ENCODE results near the gene SLC47A1.

Gene SLC47A1

DNA sequence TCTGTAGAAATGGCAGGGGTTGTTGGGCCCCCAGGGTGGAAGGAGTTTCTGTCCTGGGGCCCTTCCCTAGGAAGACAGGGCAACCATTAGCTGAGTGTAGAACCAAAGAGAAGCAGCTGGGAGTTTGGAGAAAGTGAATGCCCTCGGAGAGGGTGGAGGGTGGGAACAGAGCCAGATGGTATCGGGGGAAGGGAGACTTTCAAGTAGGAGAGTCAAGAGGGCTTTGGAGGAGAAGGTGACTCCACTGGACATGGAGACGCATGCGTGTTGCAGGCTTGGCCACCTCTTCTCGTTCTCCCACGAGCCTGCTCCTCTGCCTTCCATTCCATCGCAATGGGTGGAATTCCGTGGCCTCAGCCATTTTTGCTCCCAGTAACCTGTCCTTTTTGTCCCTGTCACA, 19.4 kb downstream of the SLC47A1 start:
- TF ChIP-seq POLR2AphosphoS5 (IDR thresholded peaks at IDR 0.05; ENCODE audit: low read depth, low read length) (no peak), FOXP2 (optimal IDR thresholded peaks at IDR 0.05; ENCODE audit: borderline replicate concordance, extremely low read depth, extremely low read length, insufficient read depth) (no peak), TAF1 (IDR thresholded peaks at IDR 0.05; ENCODE audit: borderline replicate concordance, insufficient read depth, low read length) (no peak), SIN3A (IDR thresholded peaks at IDR 0.05; ENCODE audit: borderline replicate concordance, insufficient read depth, low read length) (no peak)
- TF ChIP-seq, protein P1, sequence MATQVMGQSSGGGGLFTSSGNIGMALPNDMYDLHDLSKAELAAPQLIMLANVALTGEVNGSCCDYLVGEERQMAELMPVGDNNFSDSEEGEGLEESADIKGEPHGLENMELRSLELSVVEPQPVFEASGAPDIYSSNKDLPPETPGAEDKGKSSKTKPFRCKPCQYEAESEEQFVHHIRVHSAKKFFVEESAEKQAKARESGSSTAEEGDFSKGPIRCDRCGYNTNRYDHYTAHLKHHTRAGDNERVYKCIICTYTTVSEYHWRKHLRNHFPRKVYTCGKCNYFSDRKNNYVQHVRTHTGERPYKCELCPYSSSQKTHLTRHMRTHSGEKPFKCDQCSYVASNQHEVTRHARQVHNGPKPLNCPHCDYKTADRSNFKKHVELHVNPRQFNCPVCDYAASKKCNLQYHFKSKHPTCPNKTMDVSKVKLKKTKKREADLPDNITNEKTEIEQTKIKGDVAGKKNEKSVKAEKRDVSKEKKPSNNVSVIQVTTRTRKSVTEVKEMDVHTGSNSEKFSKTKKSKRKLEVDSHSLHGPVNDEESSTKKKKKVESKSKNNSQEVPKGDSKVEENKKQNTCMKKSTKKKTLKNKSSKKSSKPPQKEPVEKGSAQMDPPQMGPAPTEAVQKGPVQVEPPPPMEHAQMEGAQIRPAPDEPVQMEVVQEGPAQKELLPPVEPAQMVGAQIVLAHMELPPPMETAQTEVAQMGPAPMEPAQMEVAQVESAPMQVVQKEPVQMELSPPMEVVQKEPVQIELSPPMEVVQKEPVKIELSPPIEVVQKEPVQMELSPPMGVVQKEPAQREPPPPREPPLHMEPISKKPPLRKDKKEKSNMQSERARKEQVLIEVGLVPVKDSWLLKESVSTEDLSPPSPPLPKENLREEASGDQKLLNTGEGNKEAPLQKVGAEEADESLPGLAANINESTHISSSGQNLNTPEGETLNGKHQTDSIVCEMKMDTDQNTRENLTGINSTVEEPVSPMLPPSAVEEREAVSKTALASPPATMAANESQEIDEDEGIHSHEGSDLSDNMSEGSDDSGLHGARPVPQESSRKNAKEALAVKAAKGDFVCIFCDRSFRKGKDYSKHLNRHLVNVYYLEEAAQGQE (IDR thresholded peaks at IDR 0.05; ENCODE audit: insufficient read depth in 1 of 2, low read depth in 2 of 2, low read length in 2 of 2) = no peak

DNA sequence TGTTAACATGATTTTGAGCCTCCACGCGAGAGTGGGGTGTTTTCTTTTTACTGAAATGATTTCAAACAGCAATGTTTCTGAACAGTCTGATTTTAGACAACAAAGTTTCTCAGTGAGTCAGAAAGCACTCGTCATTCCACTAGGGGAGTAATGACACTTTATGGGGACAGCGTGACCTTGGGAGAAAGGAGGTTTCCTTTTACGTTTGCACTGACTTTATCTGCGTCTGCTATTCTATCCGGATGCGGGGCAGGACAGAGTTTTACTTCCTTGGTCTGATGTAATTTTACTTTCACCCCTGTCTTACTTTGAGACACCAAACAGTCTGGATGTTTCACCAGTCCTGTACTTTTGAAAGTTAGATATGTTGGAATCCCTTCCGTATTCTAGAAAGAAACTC, 20.7 kb downstream of the SLC47A1 start:
- no peak for TF ChIP-seq SIN3A (IDR thresholded peaks at IDR 0.05; ENCODE audit: borderline replicate concordance, insufficient read depth, low read length)
- TF ChIP-seq, protein P1 (IDR thresholded peaks at IDR 0.05; ENCODE audit: insufficient read depth in 1 of 2, low read depth in 2 of 2, low read length in 2 of 2) = no peak
- TF ChIP-seq FOXP2 (optimal IDR thresholded peaks at IDR 0.05; ENCODE audit: borderline replicate concordance, extremely low read depth, extremely low read length, insufficient read depth) = no peak
- TF ChIP-seq TAF1 (IDR thresholded peaks at IDR 0.05; ENCODE audit: borderline replicate concordance, insufficient read depth, low read length) = no peak
- TF ChIP-seq POLR2AphosphoS5 (IDR thresholded peaks at IDR 0.05; ENCODE audit: low read depth, low read length) = no peak

DNA sequence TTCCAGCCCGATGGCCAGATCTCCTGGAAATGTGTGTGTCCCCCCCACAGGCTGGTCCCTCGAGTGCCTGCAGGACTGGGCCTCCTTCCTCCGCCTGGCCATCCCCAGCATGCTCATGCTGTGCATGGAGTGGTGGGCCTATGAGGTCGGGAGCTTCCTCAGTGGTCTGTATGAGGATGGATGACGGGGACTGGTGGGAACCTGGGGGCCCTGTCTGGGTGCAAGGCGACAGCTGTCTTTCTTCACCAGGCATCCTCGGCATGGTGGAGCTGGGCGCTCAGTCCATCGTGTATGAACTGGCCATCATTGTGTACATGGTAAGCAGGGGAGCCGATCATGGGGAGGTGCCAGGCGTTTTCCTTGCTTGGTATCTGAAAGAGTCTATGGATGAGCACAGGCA, 22.1 kb downstream of the SLC47A1 start:
- no peak for TF ChIP-seq SIN3A (IDR thresholded peaks at IDR 0.05; ENCODE audit: borderline replicate concordance, insufficient read depth, low read length)
- TF ChIP-seq POLR2AphosphoS5 (IDR thresholded peaks at IDR 0.05; ENCODE audit: low read depth, low read length) = no peak
- TF ChIP-seq, protein P1 (IDR thresholded peaks at IDR 0.05; ENCODE audit: insufficient read depth in 1 of 2, low read depth in 2 of 2, low read length in 2 of 2) = no peak
- no peak for TF ChIP-seq TAF1 (IDR thresholded peaks at IDR 0.05; ENCODE audit: borderline replicate concordance, insufficient read depth, low read length)
- no peak for TF ChIP-seq FOXP2 (optimal IDR thresholded peaks at IDR 0.05; ENCODE audit: borderline replicate concordance, extremely low read depth, extremely low read length, insufficient read depth)

DNA sequence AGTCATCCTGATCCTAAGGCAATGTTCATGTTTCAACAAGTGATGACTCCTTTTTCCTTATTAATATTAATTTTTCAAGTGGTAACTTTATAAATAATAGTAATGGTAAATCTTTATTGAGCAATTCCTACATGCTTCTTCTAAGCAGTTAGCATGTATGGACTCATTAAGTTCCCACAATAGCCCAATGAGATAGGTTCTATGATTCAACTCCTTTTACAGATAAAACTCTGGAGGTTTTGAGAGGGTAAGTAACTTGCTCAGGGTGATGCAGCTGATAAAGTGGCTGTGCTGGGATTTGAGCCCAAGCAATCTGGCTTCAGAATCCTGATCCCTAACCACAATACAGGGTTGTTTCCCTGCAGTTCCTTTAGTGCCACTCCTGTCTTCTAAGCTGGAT, 25.3 kb downstream of the SLC47A1 start:
- TF ChIP-seq FOXP2 (optimal IDR thresholded peaks at IDR 0.05; ENCODE audit: borderline replicate concordance, extremely low read depth, extremely low read length, insufficient read depth) = no peak

DNA sequence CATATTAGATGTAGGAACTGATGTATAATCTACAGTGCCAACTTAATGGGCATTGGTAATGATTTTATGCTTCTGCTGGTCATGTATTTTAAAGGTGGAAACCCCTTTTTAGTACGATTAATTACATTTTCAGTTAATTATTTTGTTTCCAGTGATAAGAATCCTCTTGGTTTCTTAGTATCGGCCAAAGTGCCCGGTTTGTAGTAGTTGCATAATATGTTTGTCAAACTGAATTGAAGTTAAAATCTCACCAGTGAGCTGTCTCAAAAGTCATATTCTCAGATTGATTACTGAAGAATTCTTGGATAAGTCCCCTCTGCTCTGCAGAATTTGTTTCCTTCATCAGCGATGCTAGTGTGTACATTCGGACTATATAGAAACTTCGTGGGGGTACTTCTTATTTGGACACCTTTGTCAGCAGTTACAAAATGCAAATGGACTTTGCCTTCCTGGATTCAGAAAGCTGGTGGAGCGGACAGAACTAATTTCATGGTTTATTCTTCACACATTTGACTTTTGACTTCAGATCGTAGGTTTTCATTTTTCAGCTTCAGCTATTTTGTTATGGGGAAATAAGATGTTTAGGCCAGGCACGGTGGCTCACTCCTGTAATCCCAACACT, 28.2 kb downstream of the SLC47A1 start:
- TF ChIP-seq FOXP2 (optimal IDR thresholded peaks at IDR 0.05; ENCODE audit: borderline replicate concordance, extremely low read depth, extremely low read length, insufficient read depth) (no peak), TAF1 (IDR thresholded peaks at IDR 0.05; ENCODE audit: borderline replicate concordance, insufficient read depth, low read length) (no peak), SIN3A (IDR thresholded peaks at IDR 0.05; ENCODE audit: borderline replicate concordance, insufficient read depth, low read length) (no peak), POLR2AphosphoS5 (IDR thresholded peaks at IDR 0.05; ENCODE audit: low read depth, low read length) (no peak)
- TF ChIP-seq, protein P1 (IDR thresholded peaks at IDR 0.05; ENCODE audit: insufficient read depth in 1 of 2, low read depth in 2 of 2, low read length in 2 of 2) = no peak
